NOMO-1 treated with DMSO at 0.1 percent for 48 hours (cell line): ENCODE measurements around the gene EDN2.

Experiments
- DNase-seq: peaks from one replicate; lab custom pipeline; 2025; ENCODE audit not compliant: unreplicated experiment; lab: John Stamatoyannopoulos, UW

EDN2 gene

DNA sequence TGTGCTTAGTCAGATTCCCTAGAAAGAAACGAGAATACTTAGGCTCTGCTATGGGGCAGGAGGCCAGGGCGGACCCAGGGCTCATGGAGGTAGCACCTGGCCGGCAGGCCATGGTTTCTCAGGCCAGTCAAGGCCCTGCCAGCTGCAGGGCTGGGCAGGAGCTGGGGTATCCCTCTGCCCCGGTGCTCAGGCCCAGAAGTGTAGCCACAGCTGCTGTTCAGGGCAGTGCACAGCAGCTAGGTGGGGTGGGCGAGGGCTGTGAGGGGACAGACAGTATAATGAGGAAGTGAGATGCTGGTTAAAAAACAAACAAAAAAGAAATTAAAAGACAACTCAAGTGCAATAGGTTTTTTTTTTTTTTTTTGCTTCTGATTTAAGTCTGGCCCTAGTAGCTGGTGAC is 34.0 kb upstream of the EDN2 start:
- DNase-seq: no peak

DNA sequence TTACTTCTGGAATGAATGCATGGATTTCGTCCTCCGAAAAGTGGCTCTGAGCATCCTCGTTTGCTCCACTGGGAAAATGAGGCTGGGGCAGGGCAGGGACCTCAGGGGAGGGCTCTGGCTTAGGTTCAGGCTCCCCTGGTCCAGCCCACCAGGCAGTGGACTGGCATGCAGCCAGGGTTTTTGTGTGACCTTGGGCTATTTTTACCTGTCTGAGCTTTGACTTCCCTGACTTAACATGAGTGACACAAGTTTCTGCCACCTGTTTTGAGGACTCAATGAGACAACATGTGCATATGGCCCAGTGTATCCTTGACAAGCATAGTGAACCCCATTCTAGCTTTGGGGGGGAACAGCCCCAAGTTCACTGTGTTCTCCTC is 32.6 kb upstream of the EDN2 start:
- DNase-seq: no peak

DNA sequence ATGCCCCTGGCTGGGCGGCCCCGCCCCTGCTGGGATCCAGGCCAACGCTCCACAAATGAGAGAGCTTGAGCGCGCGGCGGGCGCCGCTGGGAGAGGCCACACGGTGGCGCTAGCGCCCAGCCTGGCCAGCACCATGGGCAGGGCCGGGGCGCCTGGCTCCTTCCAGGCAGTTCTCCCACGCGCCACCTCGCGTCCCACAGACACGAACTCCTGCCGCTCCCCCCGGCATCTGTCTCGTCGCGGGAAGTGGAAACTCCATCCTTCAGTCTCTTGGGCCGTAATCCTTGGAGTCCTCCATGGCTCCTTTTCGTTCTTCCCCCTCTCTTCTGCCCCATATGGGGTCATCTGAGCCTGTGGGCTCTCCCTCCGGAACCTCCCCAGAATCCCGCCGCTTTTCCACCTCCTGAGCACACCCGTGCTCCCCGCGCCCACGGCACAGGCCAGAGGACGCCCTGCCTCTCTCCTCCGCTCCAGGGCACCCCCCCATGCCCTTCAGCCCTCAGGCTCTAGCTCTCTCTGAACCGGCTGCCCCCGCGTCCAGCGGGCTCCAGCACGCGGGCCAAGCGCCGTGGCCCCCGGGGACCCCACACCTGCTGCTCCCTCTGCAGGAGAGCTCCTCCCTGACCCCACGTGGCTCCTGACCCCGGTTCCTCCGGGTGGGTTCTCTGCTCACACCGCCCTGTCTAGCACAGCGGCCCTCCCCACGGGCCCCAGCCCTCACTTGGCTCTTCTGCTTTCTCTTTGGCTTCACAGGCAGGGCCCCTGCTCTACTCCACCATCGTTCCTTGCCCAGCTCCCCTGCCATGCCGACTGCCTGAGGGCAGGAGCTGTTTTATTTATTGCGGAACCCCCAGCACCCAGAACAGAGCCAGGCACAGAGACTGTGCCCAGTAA is 31.9 kb upstream of the EDN2 start:
- peak; percentile 54 for DNase-seq

DNA sequence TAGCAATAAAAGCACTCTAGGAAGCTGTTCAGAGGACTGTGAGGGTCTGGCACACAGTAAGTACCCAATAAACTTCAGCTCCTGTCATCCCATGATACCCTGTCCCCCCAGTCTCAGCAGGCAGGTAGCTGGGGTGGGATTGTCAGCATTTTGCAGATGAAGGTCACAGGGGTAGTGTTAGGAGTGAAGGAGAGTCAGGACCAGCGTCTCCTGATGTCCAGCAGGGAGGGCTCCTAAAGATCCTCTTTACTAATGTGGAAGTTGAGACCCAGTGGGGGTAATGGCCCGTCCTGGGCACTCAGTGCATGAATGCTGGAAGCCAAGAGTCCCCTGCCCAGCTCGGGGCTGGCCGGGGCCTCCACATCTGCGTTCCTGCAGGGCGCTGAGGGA is 31.3 kb upstream of the EDN2 start:
- no peak for DNase-seq

DNA sequence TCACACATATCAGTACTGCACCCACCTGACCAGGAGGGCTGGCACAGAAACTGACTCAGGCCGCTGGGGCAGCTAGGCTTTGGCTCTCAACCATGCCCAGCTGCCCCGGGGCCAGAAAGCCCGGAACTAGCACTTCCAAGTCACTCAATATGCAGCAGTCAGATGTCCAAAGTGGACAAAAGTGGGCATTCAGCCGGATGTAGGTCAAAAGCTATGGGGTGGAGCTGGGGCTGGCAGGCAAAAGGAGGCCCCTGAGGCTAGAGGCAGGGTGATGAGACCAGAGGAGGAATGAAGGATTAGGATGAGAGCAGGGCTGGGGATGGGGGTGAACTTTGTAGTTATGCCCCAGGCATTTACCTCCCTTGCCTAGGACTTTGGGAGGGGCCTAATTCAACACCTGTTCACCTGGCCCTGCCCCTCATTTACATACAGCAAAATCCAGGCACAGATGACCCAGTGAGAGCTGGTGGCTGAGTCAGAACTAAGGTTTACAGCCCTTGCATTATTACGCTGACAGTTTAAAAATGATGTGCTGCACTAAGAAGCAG is 30.7 kb upstream of the EDN2 start:
- DNase-seq: no peak

DNA sequence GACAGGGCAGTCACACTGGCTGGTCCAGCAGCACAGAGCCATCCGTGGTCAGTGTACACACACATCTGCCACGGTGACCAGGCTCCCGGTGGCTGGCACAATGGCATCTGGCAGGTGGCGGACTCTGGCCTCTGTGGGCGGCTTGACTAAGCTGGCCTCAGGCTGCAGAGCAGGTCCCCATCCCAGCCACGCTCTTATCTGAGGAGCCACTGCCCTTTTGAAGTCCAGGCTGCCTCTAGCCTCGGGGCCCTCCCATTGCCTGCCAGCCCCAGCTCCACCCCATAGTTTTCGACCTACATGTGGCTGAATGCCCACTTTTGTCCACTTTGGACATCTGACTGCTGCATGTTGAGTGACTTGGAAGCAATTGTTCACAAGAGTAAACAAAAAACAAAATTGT is 29.9 kb upstream of the EDN2 start:
- DNase-seq: no peak

DNA sequence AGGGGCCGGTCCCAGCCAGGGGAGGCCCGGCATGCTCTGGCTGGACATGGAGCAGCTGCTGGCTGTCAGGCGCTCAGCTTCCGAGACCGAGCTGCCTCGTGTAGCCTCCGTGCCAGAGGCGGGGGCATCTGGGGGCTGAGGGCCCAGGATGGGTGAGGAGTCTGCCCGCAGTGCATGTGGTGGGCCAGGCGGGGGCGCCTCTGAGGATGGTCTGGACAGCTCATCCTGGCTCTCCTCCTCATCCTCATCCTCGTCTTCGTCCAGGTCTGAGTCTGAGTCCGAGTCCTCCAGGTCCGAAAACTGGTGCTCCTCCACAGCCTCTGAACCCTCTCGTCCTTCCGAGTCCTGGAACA is 28.9 kb upstream of the EDN2 start:
- no peak for DNase-seq

DNA sequence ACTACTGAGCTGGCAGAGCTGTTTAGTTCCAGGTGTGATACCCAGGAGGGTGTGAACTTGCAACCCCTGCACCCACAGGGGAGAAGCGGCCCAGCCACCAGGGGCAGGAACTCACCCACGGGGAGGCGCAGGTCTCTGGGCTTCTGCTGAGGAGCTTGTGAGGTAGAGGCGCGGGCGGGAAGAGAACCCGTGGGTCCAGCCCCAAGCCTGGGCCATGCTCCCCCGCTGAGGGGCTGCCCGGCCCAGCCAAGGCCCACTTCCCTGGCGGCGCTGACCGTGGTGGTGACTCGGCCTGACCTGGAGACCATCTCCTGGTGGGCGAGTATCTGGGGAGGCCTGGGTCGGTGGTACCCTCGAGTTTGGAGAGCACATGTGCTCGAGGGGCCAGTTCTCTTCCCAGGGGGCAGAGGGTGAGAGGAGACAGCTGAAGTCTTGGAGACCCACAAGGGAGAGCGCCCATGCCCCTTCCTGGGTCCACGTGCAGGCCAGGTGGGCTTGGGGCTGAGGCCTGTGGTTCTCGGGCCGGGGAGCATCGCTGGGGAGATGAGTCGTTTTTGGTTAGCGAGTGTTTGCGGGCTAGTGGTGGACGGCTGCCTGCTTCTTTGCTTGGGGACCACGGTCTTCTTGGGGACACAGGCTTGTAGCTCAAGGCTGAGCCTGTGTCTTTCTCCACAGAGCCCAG is 28.4 kb upstream of the EDN2 start:
- no peak for DNase-seq

DNA sequence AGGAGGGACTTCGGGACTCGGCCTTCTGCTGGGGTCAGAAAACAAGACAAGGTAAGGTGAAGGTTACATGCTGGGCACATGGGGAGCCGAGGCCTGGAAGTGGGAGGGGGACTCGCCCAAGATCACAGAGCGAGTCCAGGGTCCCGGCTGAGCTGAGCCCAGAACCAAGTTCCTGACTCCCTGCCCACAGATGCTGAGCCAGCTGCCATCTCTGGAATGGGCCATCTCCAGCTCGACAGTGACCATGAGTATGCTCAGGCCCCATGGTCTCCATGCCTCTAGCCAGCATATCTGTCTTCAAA is 26.7 kb upstream of the EDN2 start:
- DNase-seq: no peak

DNA sequence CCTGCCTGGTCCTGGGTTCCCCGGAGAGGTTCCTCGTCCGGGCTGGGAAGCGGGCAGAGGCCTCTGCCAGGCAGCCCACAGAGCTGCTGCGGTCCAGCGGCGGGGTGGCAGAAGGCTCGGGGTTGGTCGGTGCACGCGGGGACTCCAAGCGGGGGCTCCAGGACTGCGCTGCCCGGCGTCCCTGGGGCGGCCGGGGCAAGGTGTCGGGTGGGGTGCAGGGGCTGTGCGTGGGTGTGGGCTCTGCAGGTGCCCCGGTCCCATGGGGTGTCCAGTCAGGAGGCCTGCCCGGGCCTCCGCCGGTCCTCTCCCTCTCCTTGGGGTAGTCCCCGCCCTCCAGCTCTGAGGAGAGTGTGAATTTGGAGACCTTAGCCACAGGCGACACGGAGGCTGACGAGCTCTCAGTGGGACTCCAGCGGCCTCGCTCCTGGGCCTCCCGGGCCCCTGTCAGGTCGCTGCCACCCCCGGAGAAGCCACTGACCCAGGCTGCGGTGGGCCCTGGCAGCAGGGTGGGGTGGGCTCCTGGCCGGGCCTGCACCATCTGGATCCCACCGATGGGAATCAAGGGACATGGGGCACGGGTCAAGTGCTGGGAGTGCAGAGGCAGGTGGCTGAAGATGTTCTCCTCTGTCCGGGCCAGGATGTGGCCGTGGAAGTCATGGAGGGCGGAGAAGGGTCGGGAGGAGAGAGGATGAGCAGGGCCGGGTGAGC is 26.2 kb upstream of the EDN2 start:
- no peak for DNase-seq

DNA sequence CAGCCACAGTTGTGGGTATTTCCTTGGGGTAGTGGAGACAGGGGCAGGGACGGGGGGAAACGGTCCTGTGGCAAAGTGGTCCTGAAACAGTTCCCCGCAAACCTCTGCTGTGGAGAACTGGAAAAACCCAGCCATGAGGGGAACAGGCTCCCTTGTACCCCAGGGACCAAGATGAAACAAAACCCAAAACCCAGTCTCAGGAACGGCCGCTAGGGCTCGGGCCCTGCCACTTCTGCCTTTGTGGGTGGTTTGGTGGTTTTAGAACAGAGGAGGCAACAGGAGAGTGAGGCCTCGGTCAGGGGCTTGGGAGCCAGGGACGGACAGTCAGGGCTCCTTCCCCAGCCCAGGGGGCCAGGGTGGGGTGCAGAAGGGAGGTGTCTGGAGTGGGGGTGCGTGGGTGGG is 24.8 kb upstream of the EDN2 start:
- DNase-seq: no peak

DNA sequence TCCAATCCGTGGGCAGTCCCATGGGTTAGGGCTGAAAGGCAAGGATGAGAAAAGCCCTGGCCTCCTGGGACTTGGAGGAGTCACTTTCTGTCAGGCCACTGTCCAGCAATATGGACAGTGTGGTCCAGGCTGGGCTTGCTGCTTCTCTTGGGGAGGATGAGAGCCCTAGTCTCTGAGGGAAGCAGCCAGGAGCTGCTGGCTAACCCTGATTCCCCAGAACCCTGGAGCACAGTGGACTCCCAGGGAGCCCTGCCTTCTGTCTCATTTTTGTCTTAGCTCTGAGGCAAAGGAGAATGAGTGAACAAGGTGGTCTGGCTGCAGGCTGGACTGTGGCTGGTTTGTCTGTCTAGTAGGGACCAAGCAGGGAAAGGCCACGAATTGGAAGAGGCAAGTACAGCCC is 23.8 kb upstream of the EDN2 start:
- DNase-seq: no peak

DNA sequence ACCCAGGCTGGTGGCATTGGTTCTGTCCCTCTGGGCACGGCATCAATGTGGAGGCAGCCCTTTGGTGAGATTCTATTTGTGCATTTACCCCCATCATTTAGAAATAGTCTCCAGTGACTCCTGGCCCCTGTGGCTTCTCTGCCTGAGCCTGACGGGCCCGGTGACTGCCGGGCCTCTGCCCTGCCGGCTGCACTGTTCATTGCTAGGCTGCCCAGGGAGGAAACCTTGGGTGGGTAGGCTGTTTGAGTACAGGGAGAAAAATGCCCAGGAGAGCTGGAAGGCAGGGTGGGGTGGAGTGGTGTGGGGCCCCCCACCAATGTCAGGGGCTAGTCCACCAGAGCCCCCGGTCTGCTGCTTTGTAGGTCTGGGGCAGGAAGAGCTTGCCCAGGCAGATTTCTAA is 23.4 kb upstream of the EDN2 start:
- no peak for DNase-seq

DNA sequence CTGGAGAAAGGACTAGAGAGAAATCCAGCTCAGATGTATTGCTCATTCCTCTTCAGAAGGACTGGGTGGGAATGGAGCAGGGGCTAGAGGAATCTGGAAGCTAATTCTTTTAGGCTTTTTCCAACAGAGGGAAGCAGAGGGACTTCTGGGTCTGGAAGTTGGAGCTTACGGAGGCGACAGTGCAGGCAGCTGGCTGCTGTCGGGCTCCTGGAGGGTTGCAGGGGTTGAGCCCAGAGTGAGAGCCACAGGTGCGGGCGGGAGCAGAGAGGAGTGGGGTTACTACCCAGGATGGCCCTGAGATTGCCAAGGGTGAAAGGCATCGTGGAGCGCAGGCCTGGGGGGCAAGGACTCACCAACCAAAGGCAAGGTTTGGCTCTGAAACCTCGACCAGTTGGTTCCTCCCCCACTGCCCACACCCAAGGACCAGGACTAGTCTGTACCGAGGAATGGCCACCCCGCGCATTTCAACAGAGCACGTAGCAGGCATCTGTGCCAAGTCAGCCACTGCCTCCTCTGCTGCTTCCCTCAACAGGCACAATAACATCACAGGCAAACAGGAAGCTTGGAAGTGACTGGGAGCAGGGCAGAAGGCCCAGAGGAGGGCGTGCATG is 22.7 kb upstream of the EDN2 start:
- no peak for DNase-seq

DNA sequence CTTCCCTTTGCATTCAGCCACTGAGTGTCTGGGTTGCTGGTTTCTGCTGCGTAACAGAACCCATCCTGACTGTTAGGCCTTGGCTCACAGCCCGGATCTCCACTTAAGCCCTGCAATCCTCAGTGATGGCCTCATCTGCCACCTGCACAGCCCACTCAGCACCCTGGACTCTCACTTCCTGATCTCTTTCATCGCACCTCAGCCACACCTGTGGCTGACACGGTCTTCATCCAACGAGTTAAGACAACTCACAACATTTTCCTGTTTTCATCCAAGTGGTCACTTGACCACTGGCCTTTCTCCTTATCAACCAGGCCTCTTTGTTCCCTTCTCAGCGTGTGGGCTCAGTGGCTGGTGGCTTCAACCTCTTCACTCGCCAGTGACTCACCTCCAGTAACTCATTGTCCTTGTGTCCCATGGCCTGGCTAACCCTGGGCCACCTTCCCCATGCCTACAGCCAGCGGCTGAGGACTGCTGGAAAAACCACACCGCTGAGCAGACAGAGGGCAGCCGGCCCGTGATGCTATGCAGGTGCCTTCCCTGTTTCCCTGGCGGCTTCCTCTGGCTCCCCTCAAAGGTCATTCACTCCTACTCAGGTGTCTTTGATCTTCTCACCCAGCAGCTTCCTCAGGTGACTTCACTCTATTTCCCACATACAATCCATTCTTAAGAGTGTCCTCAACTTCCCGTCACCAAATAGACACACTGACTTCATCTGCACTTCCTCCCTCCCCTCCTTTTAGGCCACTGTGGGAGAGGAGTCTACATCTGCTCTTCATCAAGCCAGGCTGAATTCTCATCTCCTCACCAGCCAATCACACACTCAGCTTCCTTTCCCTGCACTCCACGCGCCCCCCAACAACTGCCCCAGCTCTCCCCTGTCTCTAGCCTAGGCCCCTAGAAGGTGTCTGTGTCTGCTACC is 19.9 kb upstream of the EDN2 start:
- no peak for DNase-seq

DNA sequence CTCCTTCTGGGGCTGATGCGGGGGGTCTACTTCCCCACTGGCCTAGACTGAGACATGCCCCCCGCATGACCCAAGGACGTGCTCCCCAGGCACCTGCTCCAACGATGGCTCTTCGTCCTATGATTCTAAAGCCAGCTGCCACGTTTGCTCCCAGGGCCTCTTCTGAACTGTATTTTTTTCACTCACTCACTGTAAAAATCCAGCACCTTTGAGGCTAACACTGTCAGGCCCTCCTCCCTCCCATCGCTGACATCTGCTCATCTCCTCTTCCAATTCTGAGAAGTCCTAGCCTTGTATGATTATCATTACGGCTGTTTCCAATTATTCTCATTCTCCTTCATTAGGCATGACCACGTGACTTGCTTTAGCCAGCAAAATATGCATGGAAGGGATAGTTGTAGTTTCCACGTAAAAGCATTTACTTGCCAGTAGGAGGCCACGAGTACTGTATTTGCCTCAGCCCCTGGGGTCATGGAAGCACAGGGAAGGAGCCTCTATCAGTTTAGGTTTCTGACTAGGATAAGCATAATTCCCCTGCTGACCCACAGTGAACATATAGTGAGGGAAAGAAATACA is 19.1 kb upstream of the EDN2 start:
- no peak for DNase-seq

DNA sequence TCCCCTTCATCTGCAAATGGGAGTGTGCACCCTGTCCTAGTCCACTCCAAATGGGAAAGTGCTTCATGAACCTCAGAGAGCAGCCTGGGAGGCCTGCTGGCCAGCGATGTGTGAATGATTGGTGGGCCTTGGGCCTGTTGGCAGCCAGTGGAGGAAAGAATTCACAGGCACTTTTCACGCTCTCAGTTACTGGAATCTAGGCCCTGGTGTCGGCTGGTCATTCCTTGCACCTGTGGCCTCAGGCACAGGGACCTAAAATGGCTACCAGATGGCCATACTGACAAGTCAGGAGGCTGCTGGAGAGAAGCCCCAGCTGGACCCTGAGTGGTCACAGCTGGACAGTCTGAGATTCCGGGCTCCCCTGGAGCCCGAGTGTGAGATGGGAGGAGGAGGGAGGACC is 18.4 kb upstream of the EDN2 start:
- no peak for DNase-seq

DNA sequence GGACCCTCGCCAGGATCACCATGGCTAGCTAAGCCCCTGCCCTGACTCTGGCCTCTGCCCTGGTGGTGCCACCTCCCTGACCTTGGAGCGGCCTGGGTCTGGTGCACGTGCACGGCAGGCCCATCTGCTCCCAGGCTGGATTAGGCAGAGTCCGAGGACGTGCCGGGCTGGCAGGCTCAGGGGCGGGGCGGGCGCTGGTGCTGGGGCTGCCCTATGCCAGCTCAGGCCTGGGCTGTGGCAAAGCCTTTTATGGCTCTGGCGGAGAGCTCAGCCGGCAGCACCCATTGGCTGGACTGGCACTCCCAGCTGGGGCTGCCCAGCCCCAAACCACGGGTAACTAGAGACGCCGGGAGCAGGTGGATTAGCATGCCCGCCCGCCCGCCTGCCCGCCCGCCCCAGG is 17.1 kb upstream of the EDN2 start:
- DNase-seq: no peak

DNA sequence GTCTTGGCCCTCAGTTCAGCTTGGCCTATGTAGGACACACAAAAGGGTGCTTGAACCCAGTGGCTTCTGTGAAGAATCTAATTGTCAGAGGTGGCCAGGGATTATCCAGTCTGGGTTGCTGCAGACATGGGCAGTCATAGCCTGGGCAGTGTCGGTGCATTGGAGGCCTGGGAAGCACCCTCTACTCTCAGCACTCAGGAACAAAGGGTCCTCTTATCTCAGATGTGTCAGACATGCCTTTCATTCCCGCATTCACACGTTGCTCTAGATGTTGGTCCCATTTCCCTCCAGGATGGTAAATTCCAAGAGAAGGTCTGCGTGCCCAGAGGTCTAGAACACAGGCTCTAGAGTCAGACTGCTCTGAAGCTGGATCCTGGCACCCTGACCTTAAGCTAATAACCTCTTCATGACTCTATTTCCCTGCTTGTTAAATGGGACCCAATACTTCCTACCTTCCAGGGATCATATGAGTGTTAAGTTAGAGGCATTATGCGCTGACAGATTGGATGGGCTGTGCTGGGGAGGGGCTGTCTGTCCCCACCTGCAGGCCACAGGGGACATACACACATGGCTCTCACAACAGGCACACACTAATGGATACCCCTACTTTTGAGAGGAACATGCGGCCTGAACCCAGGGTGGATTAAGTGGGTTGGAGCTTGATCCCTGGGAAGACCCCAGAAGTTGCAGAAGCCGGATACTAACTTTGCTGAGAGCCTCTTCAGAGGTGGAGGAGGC is 16.5 kb upstream of the EDN2 start:
- no peak for DNase-seq

DNA sequence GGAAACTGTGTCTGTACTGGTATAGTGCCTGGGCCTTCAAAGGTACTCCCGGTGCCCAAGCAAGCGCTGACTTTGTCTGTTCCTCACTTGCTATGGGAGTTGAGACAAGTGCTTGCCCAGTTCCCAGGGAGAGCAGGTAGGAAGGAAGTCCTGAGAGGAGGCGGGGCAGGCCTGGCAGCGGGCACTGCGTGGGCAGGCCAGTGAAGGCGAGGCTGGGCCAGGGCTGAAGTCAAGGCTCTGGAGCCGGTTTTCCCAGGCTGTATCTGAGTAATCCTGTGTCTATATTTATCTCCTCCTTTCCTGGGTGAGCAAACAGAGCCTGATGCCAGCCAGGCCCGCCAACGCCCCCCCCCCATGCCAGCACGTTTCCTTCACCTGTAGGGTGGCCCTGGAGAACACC is 15.9 kb upstream of the EDN2 start:
- DNase-seq: no peak
